Measurements from ENCODE around the gene ADAMTS17.
"Not testable (repeated sequence)": the region's sequence is repeated elsewhere in the genome, so short reads cannot be mapped to it uniquely, and the experiment has no call there.

ADAMTS17 gene

DNA sequence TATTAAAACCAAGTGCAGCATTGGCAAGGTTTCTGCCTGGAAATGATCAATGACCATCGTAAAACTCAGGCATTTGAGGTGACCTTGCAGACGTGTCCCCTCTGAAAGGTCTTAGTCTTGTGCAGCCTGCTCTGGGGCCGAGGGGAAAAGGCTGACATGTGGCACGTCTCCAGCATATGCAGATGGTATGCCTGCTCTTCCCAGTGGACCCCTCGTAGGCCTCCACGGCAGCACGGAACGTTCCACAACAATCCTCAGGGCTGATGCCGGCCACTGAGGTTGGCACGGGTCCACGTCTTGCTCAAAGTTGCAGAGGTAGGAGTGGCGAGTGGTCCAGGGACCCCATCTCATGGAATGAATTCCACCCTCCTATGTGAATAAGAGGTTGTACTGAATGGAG lies 361.0 kb downstream of the ADAMTS17 start:
- TF ChIP-seq, protein P1, sequence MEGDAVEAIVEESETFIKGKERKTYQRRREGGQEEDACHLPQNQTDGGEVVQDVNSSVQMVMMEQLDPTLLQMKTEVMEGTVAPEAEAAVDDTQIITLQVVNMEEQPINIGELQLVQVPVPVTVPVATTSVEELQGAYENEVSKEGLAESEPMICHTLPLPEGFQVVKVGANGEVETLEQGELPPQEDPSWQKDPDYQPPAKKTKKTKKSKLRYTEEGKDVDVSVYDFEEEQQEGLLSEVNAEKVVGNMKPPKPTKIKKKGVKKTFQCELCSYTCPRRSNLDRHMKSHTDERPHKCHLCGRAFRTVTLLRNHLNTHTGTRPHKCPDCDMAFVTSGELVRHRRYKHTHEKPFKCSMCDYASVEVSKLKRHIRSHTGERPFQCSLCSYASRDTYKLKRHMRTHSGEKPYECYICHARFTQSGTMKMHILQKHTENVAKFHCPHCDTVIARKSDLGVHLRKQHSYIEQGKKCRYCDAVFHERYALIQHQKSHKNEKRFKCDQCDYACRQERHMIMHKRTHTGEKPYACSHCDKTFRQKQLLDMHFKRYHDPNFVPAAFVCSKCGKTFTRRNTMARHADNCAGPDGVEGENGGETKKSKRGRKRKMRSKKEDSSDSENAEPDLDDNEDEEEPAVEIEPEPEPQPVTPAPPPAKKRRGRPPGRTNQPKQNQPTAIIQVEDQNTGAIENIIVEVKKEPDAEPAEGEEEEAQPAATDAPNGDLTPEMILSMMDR (conservative IDR thresholded peaks at IDR 0.05; ENCODE audit: low read length), result no peak
- DNase-seq (ENCODE audit: low read depth), result no peak
- no peak overlapping the region for H3K4me3 ChIP-seq (ENCODE audit: low read length)

DNA sequence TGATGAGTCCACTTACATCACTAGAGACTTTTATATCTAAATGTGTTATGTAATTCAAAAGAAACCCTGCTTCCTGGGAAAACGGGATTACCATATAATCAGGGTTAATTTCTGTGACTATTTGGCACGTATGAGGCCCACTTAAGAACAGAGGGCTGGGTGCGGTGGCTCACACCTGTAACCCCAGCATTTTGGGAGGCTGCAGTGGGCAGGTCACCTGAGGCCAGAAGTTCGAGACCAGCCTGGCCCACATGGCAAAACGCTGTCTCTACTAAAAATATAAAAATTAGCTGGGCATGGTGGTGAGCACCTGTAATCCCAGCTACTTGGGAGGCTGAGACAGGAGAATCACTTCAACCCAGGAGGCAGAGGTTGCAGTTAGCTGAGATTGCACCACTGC lies 361.9 kb downstream of the ADAMTS17 start:
- H3K4me3 ChIP-seq (ENCODE audit: low read length); DNase-seq (ENCODE audit: low read depth): not testable (repeated sequence)

DNA sequence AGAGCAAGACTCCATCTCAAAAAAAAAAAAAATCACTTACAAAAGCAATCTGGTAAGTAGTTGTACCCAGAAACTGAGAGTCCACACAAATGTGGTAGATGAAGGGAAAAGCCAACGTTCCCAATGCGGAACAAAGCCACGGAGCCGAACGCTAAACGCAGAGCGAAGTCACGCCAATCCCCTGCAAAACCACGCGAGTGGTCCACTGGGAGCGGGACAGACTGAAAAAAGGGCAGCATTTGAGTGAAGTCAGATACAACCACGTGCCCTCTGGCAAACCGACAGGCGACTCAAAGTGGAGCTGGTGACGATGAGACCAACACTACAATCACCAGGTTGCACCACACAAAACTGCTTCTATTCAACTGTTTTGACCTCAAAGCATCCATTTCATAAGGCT lies 362.4 kb downstream of the ADAMTS17 start:
- H3K4me3 ChIP-seq (ENCODE audit: low read length), result no peak overlapping the region
- no peak for DNase-seq (ENCODE audit: low read depth)
- TF ChIP-seq, protein P1 (conservative IDR thresholded peaks at IDR 0.05; ENCODE audit: low read length), result no peak

DNA sequence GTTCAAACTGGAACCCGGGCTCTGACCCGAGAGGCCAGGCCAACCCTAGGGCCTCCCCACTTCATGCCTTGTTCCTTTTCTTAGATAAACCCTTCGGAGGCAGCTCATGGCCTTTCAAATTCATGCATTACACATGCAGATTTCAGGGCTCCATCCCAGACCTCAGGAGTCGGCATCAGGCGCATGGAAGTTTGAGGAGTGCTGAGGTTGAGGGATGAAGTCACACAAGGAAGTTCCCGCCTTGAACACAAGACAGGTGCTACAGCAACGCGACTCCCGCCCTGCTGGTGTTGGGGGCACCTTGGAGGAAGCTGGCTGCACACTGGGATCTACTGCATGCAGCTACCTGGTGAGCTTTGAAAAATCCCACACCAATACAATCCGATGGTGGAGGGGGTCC lies 363.3 kb downstream of the ADAMTS17 start:
- TF ChIP-seq, protein P1 (conservative IDR thresholded peaks at IDR 0.05; ENCODE audit: low read length), result no peak
- no peak overlapping the region for H3K4me3 ChIP-seq (ENCODE audit: low read length)
- DNase-seq (ENCODE audit: low read depth), result no peak

DNA sequence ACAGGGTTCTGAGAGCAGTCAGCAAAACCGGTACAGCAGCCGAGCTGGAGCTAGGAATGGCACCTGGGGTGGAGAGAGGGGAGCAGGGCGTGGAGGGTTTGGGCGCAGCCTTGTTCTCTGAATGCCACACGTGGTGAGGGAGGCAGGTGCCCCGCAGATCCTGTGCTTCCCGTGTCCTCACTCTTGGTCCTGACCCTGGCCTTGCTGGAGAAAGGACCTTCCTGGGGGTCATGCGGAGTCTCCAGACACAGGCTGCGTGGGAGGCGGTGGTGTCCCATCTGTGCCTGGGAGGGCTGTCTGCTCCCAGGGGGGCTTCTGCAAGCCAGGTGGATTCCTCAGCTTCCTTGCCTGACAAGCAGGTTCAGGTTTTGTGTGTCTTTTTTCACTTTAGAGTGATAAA lies 363.8 kb downstream of the ADAMTS17 start:
- H3K4me3 ChIP-seq (ENCODE audit: low read length), result no peak overlapping the region
- TF ChIP-seq, protein P1 (conservative IDR thresholded peaks at IDR 0.05; ENCODE audit: low read length), result no peak
- no peak for DNase-seq (ENCODE audit: low read depth)

DNA sequence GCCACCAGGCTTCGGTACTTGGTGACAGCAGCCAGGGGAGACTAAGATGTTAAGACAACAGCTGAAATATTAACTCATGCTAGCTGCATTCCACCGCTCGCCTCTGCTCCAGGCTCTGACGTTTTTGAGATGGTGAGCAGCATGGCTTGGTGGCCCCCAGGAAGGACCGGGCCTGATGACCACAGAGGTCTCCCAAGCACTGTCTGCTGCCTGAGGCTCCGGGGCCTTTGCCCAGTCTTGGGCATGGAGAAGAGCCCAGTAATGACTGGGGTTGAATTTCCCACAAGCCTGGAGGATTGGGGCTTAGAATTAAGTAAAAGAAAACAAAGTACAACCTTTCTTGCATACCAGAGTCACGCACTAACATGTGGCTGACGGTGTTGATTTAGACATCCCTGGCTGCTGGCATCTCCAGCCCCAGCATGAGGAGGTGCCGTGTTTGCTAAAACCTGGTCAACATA lies 364.9 kb downstream of the ADAMTS17 start:
- TF ChIP-seq, protein P1 (conservative IDR thresholded peaks at IDR 0.05; ENCODE audit: low read length), result no peak
- peak; percentile 50 for DNase-seq (ENCODE audit: low read depth)

DNA sequence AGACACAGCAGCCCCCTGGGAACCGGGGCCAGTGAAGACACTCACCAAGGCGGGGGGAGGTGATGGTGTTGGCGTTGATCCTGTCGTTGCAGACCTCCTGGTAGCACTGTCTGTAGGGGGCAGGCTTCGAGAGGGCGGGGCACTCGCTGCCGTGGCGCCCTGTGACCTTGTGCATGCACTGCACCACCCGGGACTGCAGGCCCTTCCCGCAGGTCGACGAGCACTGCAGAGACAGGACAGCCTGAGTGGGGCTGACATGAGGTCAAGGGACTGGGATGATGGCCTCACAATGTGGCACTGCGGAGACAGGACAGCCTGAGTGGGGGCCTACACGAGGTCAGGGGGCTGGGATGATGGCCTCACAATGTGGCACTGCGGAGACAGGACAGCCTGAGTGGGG lies 365.8 kb downstream of the ADAMTS17 start:
- TF ChIP-seq, protein P1 (conservative IDR thresholded peaks at IDR 0.05; ENCODE audit: low read length), result no peak
- no peak overlapping the region for H3K4me3 ChIP-seq (ENCODE audit: low read length)

More for the DNA sequence above, 364.9 kb downstream of the ADAMTS17 start:
- no peak overlapping the region for H3K4me3 ChIP-seq (ENCODE audit: low read length)

DNA sequence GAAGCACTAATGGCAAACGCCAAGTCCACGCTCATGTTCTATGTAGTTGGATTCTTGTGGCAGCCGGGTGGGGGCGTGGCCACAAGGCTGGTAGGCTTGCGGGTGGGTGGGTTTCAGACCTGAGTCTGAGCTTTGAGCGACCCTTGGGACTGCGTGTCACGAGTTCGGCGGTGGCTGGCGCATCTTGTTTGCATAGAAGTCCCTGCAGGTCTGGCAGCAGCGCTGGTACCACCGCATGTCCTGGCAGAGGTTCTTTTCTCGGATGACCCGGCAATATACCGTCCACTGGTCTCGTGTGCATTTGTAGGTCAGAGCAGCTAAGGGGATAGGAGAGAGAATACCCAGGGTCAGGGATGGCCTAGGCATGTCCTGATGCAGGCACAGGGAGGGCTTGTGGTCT lies 367.5 kb downstream of the ADAMTS17 start:
- TF ChIP-seq, protein P1 (conservative IDR thresholded peaks at IDR 0.05; ENCODE audit: low read length), result no peak
- no peak for DNase-seq (ENCODE audit: low read depth)
- no peak overlapping the region for H3K4me3 ChIP-seq (ENCODE audit: low read length)

More for the DNA sequence above, 365.8 kb downstream of the ADAMTS17 start:
- DNase-seq (ENCODE audit: low read depth), result no peak
